Measurements from ENCODE around the gene SERTM1.

Gene SERTM1

DNA sequence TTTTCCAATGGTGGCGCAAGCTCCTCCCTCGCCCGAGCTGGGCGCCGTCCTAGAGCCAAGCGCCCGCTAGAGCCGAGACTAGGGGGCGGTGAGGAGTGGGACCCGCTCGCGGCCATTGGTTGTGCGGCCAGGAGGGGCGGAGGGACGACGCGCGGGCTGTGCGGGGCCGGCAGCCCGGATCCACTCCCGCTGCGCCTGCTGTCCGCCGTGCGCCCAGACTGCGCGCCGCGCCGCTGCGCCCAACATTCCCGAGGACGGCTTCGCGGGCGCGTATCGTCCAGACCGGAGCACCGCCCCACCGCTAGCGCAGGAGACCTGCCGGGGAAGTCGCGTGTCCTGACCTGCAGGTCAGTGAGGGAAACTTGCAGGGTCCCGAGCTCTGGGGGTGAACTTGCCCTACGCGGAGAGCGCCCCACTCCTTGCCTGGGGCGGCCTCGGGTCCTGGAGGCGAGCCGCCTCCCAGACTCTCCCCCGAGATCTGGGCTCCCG, at the start of gene SERTM1:
Gene SERTM1, plus strand, starts transcription at position 183 of the 489 bp plus-strand sequence. CDS start 21,059 bp downstream, outside the sequence.
- no peak within 1 kb of the TSS for H3K4me3 Mint-ChIP-seq
- peaks cover 35% of the 10 kb centered on the region for H3K27me3 Mint-ChIP-seq
- H3K27ac Mint-ChIP-seq: no peak within 1 kb of the TSS
- peaks cover 4% of the 10 kb centered on the region for H3K9me3 Mint-ChIP-seq
- DNase-seq (no peak), ATAC-seq (peak; percentile 33)
- H3K36me3 Mint-ChIP-seq (ENCODE audit: low read depth): no peaks in the 10 kb centered on the region
- H3K4me1 Mint-ChIP-seq: no peaks in the 10 kb centered on the region

GRCh38 chr13:36628377-36629056, 45.3 kb upstream of the SERTM1 start:
- Mint-ChIP-seq H3K9me3 (peaks cover 3% of the 10 kb centered on the region), H3K27me3 (peaks cover 3% of the 10 kb centered on the region)
- DNase-seq: no peak

DNA sequence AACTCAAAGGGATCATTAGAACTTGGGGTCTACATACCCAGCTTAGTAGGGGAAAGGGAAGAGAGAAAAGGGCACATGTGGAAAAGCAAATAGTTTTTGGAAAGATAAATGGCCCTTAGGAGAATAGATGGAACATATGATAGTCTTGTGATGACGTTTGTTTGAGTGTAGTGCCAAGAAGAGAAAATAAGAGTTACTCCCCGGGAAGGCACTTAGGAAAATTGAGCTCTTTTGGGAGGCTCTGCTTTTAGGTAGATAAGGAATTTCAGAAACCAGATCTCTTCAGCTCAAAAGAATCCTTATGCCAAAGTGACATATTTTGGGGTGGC, 44.8 kb upstream of the SERTM1 start:
- Mint-ChIP-seq H3K36me3 (ENCODE audit: low read depth) (no peaks in the 10 kb centered on the region), H3K4me3 (no peak overlapping the region), H3K27ac (no peak overlapping the region), H3K9me3 (peaks cover 3% of the 10 kb centered on the region), H3K4me1 (no peaks in the 10 kb centered on the region), H3K27me3 (peaks cover 3% of the 10 kb centered on the region)
- no peak for ATAC-seq
- DNase-seq: no peak

More at GRCh38 chr13:36628377-36629056, 45.3 kb upstream of the SERTM1 start:
- H3K4me3 Mint-ChIP-seq: no peak overlapping the region
- no peaks in the 10 kb centered on the region for H3K36me3 Mint-ChIP-seq (ENCODE audit: low read depth)
- no peak overlapping the region for H3K27ac Mint-ChIP-seq
- ATAC-seq: no peak
- no peaks in the 10 kb centered on the region for H3K4me1 Mint-ChIP-seq

DNA sequence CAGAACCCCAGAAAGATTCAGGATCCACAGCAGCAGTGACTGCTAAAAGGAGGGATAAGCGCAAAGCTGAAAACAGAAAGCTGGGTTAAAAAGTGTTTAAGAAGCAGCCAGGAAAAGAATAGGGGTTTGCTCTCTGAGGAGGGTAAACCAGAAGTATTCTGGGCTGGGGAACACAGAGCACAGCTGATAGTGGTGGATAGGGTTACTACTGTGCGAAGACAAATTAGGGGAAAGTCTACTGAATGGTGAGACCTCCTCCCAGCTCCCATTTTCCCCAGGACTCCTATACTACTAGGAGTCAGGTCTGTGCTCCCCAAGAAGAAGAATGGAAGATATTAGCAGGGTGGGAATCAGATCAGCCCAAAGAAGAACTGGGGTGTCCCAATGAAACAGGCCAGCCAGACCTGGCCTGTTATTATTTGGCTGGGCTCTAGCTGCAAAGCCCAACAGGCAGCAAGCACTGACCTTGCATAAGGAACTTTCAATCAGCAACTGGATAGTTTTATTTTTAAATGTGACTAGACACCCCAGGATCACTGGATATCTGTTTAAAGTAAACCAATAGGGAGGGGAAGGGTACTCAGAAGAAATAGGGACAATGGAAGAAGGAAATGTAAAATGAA, 43.5 kb upstream of the SERTM1 start:
- Mint-ChIP-seq H3K36me3 (ENCODE audit: low read depth) (no peaks in the 10 kb centered on the region), H3K27me3 (peaks cover 3% of the 10 kb centered on the region), H3K4me1 (no peaks in the 10 kb centered on the region), H3K4me3 (no peak overlapping the region), H3K27ac (no peak overlapping the region), H3K9me3 (no peaks in the 10 kb centered on the region)
- ATAC-seq (no peak), DNase-seq (no peak)

DNA sequence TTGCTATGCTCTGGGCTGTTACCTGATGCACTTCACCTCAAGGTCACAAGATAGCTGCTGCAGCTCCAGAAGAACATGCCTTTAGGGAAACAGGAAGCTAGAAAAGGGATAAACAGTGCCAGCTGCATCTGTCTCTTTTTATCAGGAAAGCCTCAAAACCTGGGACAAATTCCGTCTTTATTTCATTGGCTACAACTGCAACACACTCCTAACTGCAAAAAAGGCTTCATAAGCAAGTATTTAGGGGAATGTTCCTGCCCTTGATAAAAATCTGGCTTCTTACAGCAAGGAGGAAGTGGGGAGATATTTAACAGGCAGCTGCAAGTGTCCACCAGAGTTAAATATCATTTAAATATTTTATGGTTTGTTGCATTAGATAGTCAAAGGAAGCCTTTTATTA, 34.2 kb upstream of the SERTM1 start:
- no peak overlapping the region for H3K27ac Mint-ChIP-seq
- H3K9me3 Mint-ChIP-seq: peaks cover 5% of the 10 kb centered on the region
- H3K4me3 Mint-ChIP-seq: no peak overlapping the region
- ATAC-seq (no peak), DNase-seq (no peak)
- no peaks in the 10 kb centered on the region for H3K4me1 Mint-ChIP-seq
- H3K27me3 Mint-ChIP-seq: no peaks in the 10 kb centered on the region
- H3K36me3 Mint-ChIP-seq (ENCODE audit: low read depth): no peaks in the 10 kb centered on the region

DNA sequence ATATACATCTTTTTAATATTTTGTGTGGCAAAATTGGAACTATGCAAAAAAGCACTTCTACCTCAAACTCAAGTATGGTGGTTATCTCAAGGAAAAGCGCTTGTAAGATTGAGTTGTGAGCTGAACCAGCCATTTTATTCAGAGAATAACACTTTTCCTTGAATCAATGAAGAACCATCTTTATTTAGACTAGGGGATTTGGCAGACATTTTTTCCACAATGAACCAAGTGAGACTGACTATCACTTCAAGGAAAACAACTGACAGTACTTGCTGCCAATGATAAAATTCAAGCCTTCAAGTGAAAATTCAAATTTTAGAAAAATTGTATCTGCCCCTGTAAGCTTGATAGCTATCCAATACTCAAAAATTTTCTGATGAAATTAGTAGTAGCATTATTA, 23.2 kb upstream of the SERTM1 start:
- Mint-ChIP-seq H3K4me3 (no peak overlapping the region), H3K4me1 (no peaks in the 10 kb centered on the region), H3K9me3 (peaks cover 9% of the 10 kb centered on the region), H3K27me3 (no peaks in the 10 kb centered on the region), H3K36me3 (ENCODE audit: low read depth) (no peaks in the 10 kb centered on the region), H3K27ac (no peak overlapping the region)
- ATAC-seq: no peak
- no peak for DNase-seq

GRCh38 chr13:36665630-36666029, 8.2 kb upstream of the SERTM1 start:
- Mint-ChIP-seq H3K27me3 (peaks cover 4% of the 10 kb centered on the region), H3K9me3 (peaks cover 4% of the 10 kb centered on the region), H3K36me3 (ENCODE audit: low read depth) (no peaks in the 10 kb centered on the region), H3K27ac (no peak overlapping the region), H3K4me1 (no peaks in the 10 kb centered on the region), H3K4me3 (no peak overlapping the region)
- no peak for DNase-seq
- ATAC-seq: no peak

DNA sequence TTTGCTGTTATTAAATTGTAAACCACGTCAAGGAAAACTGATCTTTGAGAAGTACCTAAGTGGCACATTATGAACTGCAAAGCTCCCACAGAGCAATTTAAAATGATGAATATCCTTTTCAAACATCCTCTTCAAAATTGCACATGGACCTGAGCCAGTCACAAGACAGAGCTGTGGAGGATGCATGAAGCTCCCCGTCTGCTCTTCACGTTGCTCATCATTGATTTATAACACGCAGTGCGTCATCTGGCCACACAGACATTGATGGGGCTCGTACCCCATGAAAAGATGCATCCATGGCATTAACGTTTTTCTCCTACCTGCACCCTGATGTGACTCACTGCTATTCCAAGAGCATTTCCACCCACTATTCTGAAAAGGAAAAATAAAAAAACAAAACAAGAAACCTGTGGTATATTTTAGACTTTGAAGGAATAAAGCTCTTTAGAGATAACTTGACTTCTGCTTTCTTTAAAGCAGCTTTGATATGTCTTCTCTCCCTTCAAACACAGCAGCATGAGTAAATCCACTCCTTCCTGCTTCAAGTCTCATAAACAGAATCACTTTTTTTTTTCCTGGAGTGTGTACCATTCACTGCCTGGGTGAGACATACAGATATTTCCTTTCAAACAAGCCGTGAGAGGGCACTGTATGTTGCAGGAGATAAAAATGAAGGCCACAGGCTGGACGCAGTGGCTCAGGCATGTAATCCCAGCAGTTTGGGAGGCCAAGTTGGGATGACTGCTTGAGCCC, 7.2 kb upstream of the SERTM1 start:
- Mint-ChIP-seq H3K27me3 (peaks cover 6% of the 10 kb centered on the region), H3K27ac (no peak overlapping the region), H3K4me3 (no peak overlapping the region), H3K9me3 (peaks cover 4% of the 10 kb centered on the region), H3K4me1 (no peaks in the 10 kb centered on the region), H3K36me3 (ENCODE audit: low read depth) (no peaks in the 10 kb centered on the region)
- ATAC-seq (no peak), DNase-seq (no peak)

DNA sequence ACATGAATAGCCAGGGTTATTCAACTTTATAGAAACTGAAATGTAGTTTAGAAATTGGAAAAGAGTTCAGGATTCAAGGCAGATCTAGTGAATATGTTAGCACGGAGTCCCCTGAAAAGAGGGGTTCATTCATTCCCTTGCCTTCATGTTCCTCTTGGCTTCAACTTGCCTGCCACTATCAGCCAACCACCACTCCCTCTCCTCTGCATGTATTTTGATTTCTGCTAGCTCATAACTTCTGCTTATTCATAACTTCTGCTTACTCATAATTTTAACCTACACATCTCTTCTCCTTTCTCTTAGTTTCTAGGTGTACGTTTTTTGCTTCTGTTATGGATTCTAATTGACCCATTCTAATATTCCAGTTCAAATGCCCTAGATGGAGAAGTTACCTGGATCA, 5.5 kb upstream of the SERTM1 start:
- no peaks in the 10 kb centered on the region for H3K4me1 Mint-ChIP-seq
- DNase-seq (no peak), ATAC-seq (no peak)
- H3K27ac Mint-ChIP-seq: no peak overlapping the region
- H3K36me3 Mint-ChIP-seq (ENCODE audit: low read depth): no peaks in the 10 kb centered on the region
- peaks cover 4% of the 10 kb centered on the region for H3K9me3 Mint-ChIP-seq
- H3K4me3 Mint-ChIP-seq: no peak overlapping the region
- peaks cover 16% of the 10 kb centered on the region for H3K27me3 Mint-ChIP-seq

DNA sequence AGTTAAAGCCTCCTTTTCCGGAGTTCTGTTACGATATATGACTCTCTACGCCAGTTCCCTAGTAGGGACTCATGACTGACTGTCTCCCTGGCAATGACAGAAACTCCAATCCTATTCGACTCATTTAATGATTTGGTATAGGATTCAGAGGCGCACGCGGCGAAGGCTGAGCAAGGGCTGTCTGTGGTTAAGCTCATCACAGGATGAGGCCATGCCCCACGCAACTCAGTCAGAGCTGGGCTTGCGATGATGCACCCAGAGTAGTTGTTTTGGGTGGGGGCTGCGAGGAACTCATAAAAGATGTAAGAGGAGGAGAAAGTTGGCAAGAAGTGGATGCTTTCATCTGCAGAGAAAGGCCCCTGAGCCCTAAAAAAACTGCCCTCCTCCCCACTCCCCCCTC, 468 bp upstream of the SERTM1 start:
- ATAC-seq: no peak
- Mint-ChIP-seq H3K4me1 (no peaks in the 10 kb centered on the region), H3K36me3 (ENCODE audit: low read depth) (no peaks in the 10 kb centered on the region), H3K27ac (no peak overlapping the region), H3K4me3 (no peak overlapping the region), H3K9me3 (peaks cover 4% of the 10 kb centered on the region), H3K27me3 (peaks cover 37% of the 10 kb centered on the region)
- DNase-seq: no peak

DNA sequence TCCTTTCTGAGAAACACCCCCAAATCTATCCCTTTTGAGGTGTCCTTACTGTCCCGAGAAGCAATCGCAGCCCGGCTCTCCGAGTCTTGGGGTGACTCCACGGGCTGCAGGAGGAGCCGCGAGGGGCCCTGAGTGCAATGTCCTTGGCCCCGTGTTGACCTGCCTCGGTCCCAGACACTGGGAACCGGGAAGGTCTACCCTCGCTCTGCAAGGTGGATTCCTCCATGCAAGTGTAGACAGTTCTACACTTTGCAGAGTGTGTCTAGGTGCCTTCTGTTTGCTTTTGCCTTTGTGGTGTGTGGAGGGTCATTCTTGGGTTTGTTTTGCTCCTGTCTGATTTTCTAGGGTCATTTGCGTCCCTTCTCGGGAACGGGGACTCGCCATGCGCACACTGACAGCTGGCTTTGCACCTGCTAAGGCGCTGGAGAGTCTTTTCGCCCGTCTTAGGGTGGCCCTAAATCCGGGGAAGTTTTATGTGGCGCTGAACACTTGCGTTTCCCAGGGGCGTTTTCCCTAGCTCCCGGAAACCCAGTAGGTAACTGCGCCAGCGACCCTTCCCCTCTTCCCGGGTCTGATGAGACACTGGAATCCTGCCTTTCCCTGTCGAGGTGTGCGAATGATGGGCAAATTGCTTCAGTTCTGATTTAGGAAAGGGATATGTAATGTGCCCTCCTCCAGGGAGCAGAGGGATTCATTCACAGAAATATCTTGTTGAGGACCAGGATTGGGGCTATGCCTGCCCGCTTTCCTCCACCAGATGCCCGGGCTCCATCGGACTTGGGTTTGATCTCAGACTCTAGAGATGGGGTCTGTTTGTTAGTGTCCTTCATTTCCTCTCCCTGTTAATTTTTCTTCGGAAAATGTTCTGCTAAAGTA, 755 bp downstream of the SERTM1 start:
- no peak overlapping the region for H3K4me3 Mint-ChIP-seq
- no peaks in the 10 kb centered on the region for H3K4me1 Mint-ChIP-seq
- H3K27me3 Mint-ChIP-seq: peaks cover 35% of the 10 kb centered on the region
- no peaks in the 10 kb centered on the region for H3K36me3 Mint-ChIP-seq (ENCODE audit: low read depth)
- ATAC-seq: peak; percentile 28
- no peak for DNase-seq
- peaks cover 3% of the 10 kb centered on the region for H3K9me3 Mint-ChIP-seq
- H3K27ac Mint-ChIP-seq: no peak overlapping the region

- no peak overlapping the region for H3K4me3 Mint-ChIP-seq
- H3K9me3 Mint-ChIP-seq: no peaks in the 10 kb centered on the region
- peaks cover 35% of the 10 kb centered on the region for H3K27me3 Mint-ChIP-seq
- H3K36me3 Mint-ChIP-seq (ENCODE audit: low read depth): no peaks in the 10 kb centered on the region
- ATAC-seq (no peak), DNase-seq (no peak)
- H3K4me1 Mint-ChIP-seq: no peaks in the 10 kb centered on the region
- no peak overlapping the region for H3K27ac Mint-ChIP-seq
Measured at GRCh38 chr13:36675213-36675536, 1.4 kb downstream of the SERTM1 start.

DNA sequence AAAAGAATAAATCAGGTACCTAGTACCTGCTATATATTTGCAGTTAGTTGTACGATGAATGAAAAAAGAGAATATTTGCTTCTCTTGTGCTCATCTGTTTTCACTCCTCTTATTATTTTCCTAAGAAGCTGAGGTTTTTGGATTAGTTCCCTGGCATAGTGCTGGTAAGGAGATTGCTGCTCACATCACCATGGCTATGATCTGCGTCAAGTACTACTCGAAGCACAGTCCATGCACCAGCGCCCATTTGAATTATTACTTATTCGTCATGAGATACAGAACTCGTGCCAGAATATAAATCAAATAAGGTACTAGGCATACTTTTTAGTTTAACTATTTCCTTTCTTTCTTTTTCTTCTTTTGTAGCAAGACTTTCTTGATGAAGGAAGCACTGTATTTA, 7.1 kb downstream of the SERTM1 start:
- peaks cover 13% of the 10 kb centered on the region for H3K27me3 Mint-ChIP-seq
- no peak overlapping the region for H3K27ac Mint-ChIP-seq
- ATAC-seq: no peak

GRCh38 chr13:36681894-36682624, 8.2 kb downstream of the SERTM1 start:
- no peak for DNase-seq
- H3K27me3 Mint-ChIP-seq: peaks cover 8% of the 10 kb centered on the region
- no peak overlapping the region for H3K27ac Mint-ChIP-seq
- H3K36me3 Mint-ChIP-seq (ENCODE audit: low read depth): no peaks in the 10 kb centered on the region
- no peak overlapping the region for H3K4me3 Mint-ChIP-seq
- no peaks in the 10 kb centered on the region for H3K9me3 Mint-ChIP-seq
- no peaks in the 10 kb centered on the region for H3K4me1 Mint-ChIP-seq
- no peak for ATAC-seq

More for the DNA sequence above, 7.1 kb downstream of the SERTM1 start:
- DNase-seq: no peak
- H3K9me3 Mint-ChIP-seq: no peaks in the 10 kb centered on the region
- no peaks in the 10 kb centered on the region for H3K4me1 Mint-ChIP-seq
- no peaks in the 10 kb centered on the region for H3K36me3 Mint-ChIP-seq (ENCODE audit: low read depth)
- no peak overlapping the region for H3K4me3 Mint-ChIP-seq
